Activated CD8-positive, alpha-beta T cell treated with anti-CD3 and anti-CD28 coated beads, Interleukin-2, amount 10 ng/mL, durations not matched to agents 7 days and 5 days (primary cell): Measurements from ENCODE around the gene ANKRD53. TPM values are rescaled to one million over a fixed set of nuclear protein-coding genes. Genes with fewer than 3 reads are reported as not detected.

Experiments used
- ATAC-seq: fragments of 150-1000 bp; cut with Tn5 transposase; one replicate; pipeline ENCODE4 v1.10.0; 2021; ENCODE audit warnings: moderate library complexity
- CTCF ChIA-PET: fragments of 350-600 bp; sonication (Branson Sonifier 250); formaldehyde crosslinking; loops from one replicate; lab custom pipeline; 2021; ENCODE audit warnings: antibody characterized with exemption; lab: Charles Lee
- POLR2A ChIA-PET: fragments of 350-600 bp; sonication (Branson Sonifier 250); formaldehyde crosslinking; loops from one replicate; lab custom pipeline; 2021; ENCODE audit warnings: antibody characterized with exemption; lab: Charles Lee
- DNase-seq: peaks from one replicate; pipeline ENCODE4 v3.0.0-alpha.2; 2020
- H3K27ac Mint-ChIP-seq: one replicate; pipeline ENCODE4 v1.8.0; 2021; ENCODE audit warnings: mild to moderate bottlenecking, mixed read lengths
- H3K27me3 Mint-ChIP-seq: one replicate; pipeline ENCODE4 v1.8.0; 2021; ENCODE audit warnings: low read depth, mixed read lengths
- H3K36me3 Mint-ChIP-seq: one replicate; pipeline ENCODE4 v1.8.0; 2021; ENCODE audit warnings: low read depth, mixed read lengths
- H3K4me1 Mint-ChIP-seq: one replicate; pipeline ENCODE4 v1.8.0; 2021; ENCODE audit warnings: low read depth, mixed read lengths
- H3K4me3 Mint-ChIP-seq: one replicate; pipeline ENCODE4 v1.8.0; 2021; ENCODE audit warnings: mild to moderate bottlenecking, mixed read lengths
- H3K9me3 Mint-ChIP-seq: one replicate; pipeline ENCODE4 v1.8.0; 2022; ENCODE audit warnings: mixed read lengths; ENCODE audit not compliant: insufficient read depth
- total RNA-seq, 2 experiments: library from RNA; stranded (reverse); gene quantifications; one replicate each; pipeline ENCODE4 v1.2.3, GENCODE V29; 2021

ANKRD53 gene
- total RNA-seq, 2 experiments from 2014 or later, result not detected

DNA sequence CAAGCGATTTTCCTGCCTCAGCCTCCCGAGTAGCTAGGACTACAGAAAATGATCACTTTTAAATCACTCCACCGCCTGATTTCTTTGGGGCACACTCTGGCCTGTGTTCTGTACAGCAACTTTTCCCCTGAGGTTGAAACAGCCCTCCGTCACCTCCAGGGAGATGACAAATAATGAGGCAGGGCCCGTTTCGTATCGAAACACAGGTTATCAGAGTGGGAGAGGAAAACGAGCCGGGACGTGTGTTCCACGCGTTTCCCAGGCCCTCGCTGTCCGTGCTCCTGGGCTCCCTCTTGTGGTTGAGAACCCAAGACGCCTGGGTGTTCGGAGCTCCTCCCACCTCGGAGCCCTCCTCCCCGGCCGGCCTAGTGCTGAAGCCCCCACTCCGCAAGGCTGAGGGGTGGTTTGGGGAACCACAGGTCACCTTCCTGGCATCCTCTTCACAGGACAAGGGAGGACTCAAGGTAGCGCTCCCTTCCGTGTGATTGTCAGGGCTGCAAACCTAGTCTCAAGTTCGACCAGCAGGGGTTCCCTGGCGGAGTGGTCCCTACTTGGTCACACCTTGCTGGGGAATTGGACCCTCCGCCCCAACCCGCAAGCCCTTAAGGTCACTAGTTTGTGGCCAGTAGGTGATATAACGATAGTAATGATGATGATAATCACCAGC is 30.0 kb upstream of the ANKRD53 start:
- ChIA-PET CTCF (interaction anchor here (0.6 to 3.9 kb wide), 40 partner anchors 9 to 1265 kb away, joined by 3 to 95 read pairs (median 4); partner anchors contain the start of genes ATP6V1B1 and FIGLA), POLR2A (interaction anchor here (0.9 kb wide), 1 partner anchor 13 kb away, joined by 4 read pairs; no protein-coding TSS in a partner anchor)
- Mint-ChIP-seq H3K4me1 (peaks cover 20% of the 10 kb centered on the region), H3K9me3 (no peaks in the 10 kb centered on the region), H3K36me3 (no peaks in the 10 kb centered on the region), H3K4me3 (peak overlapping the region; percentile 48), H3K27ac (no peak overlapping the region), H3K27me3 (peaks cover 22% of the 10 kb centered on the region)
- DNase-seq (peak; percentile 82), ATAC-seq (peak; percentile 99)

DNA sequence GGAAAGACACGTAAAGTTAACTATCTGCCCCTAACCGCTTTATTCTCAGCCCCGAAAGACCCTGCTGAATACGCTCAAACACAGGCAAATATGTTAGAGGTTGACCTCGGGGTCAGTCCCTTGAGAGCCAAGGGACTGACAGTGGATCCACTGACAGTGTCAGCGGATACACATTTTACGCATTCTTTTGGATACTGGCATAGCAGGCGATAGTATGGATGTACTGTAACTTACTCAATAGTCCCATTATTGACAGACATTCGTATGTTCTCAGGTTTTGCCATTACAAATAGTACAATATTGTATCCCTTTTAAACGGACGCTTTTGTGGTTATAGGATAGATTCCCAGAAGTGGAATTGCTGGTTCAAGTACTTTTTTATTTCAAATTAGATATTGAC is 29.3 kb upstream of the ANKRD53 start:
- Mint-ChIP-seq H3K27me3 (peaks cover 25% of the 10 kb centered on the region), H3K9me3 (no peaks in the 10 kb centered on the region), H3K4me1 (peaks cover 20% of the 10 kb centered on the region), H3K4me3 (no peak overlapping the region), H3K27ac (no peak overlapping the region), H3K36me3 (no peaks in the 10 kb centered on the region)
- ChIA-PET POLR2A (no interaction called here), CTCF (interaction anchor here (0.6 to 3.9 kb wide), 33 partner anchors 10 to 1266 kb away, joined by 3 to 95 read pairs (median 5); partner anchors contain the start of genes ATP6V1B1 and FIGLA)
- ATAC-seq (no peak), DNase-seq (peak; percentile 10)

DNA sequence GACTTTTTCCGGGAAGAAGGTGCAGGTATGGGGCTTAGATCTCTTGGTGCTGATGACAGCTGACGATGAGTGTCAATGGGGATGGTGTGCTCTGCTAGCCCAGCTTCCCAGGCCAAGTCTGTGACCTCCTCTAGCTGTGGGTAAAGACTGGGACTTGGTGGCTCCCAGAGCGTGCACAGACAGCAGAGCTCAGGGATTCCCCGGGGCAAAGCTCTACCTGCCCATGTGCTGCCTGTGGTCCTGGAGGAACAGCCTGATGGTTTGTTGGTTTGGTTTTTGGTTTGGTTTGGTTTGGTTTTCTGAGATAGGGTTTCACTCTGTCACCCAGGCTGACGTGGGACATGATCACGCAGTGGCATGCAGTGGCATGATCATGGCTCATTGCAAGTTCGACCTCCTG is 23.5 kb upstream of the ANKRD53 start:
- ChIA-PET POLR2A (no interaction called here), CTCF (interaction anchor here (1.3 to 2.6 kb wide), 3 partner anchors 9 to 83 kb away, joined by 4 to 11 read pairs (median 6); no protein-coding TSS in a partner anchor)
- Mint-ChIP-seq H3K4me3 (no peak overlapping the region), H3K4me1 (peaks cover 24% of the 10 kb centered on the region), H3K27me3 (peaks cover 27% of the 10 kb centered on the region), H3K36me3 (no peaks in the 10 kb centered on the region), H3K27ac (no peak overlapping the region), H3K9me3 (no peaks in the 10 kb centered on the region)
- ATAC-seq (no peak), DNase-seq (peak; percentile 13)

DNA sequence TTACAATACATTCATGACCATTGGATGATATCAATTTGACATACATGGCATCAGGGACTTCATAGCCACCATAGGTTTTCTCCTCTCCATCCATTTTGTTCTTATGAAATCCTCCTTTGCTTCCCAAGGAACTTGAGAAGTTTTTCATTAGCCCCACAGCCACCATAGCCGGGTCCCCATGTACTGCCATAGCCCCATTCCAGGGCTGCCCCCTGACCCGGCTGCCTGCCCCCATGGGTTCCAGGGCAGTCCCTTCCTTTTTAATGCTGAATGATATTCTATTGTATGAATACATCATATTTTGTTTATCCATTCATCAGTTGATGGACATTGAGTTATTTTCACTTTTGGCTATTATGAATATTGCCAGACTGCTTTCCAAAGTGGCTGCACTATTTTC is 22.3 kb upstream of the ANKRD53 start:
- CTCF ChIA-PET, result no interaction called here
- POLR2A ChIA-PET, result no interaction called here
- H3K27me3 Mint-ChIP-seq, result peaks cover 27% of the 10 kb centered on the region
- ATAC-seq (no peak), DNase-seq (peak; percentile 2)
- no peak overlapping the region for H3K4me3 Mint-ChIP-seq
- no peak overlapping the region for H3K27ac Mint-ChIP-seq
- peaks cover 24% of the 10 kb centered on the region for H3K4me1 Mint-ChIP-seq
- no peaks in the 10 kb centered on the region for H3K36me3 Mint-ChIP-seq
- no peaks in the 10 kb centered on the region for H3K9me3 Mint-ChIP-seq

DNA sequence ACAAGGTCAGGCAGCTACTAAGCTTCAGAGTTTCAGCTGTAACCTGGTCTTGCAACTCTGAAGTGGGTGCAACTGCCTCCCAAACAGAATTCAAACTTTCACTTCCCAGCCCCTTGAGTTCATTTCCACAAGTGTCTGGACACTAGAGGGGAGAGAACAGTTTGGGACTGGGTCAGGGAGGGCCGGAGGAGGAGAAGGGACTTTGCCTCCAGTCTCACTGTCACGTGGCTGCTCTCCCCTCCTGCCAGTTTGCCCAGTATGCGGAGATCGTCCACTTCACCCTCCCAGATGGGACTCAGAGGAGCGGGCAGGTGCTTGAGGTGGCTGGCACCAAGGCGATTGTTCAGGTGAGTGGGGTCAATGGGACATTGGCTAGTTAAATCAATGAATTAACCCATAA is 20.6 kb upstream of the ANKRD53 start:
- POLR2A ChIA-PET, result no interaction called here
- ATAC-seq, result no peak
- CTCF ChIA-PET, result interaction anchor here (1.2 to 1.9 kb wide), 2 partner anchors 9 to 26 kb away, joined by 3 to 4 read pairs; no protein-coding TSS in a partner anchor
- H3K27ac Mint-ChIP-seq, result no peak overlapping the region
- H3K4me3 Mint-ChIP-seq, result no peak overlapping the region
- no peaks in the 10 kb centered on the region for H3K36me3 Mint-ChIP-seq
- peaks cover 24% of the 10 kb centered on the region for H3K4me1 Mint-ChIP-seq
- H3K27me3 Mint-ChIP-seq, result peaks cover 24% of the 10 kb centered on the region
- no peak for DNase-seq
- H3K9me3 Mint-ChIP-seq, result no peaks in the 10 kb centered on the region

DNA sequence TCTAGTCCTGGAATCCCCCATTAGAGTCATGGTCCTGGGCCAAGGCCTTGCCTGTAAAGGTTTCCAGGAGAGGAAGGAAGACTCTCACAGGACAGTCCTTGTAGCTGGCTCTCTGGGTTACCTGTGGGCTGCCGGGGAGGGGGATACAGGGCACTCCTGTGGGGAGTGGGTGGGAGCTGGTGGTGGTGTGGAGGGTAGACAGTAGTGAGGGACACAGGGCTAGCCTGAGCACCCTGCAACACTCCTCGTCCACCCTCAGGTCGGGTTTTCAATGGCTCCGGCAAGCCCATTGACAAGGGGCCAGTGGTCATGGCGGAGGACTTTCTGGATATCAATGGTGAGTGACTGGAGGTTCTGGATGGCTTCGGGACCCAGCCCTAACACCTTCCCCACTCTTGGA is 19.7 kb upstream of the ANKRD53 start:
- H3K9me3 Mint-ChIP-seq, result no peaks in the 10 kb centered on the region
- CTCF ChIA-PET, result interaction anchor here (1.9 kb wide), 1 partner anchor 25 kb away, joined by 4 read pairs; no protein-coding TSS in a partner anchor
- DNase-seq (peak; percentile 13), ATAC-seq (no peak)
- peaks cover 31% of the 10 kb centered on the region for H3K27me3 Mint-ChIP-seq
- H3K4me1 Mint-ChIP-seq, result peaks cover 24% of the 10 kb centered on the region
- peak overlapping the region; percentile 43 for H3K27ac Mint-ChIP-seq
- no peaks in the 10 kb centered on the region for H3K36me3 Mint-ChIP-seq
- POLR2A ChIA-PET, result no interaction called here
- H3K4me3 Mint-ChIP-seq, result no peak overlapping the region

DNA sequence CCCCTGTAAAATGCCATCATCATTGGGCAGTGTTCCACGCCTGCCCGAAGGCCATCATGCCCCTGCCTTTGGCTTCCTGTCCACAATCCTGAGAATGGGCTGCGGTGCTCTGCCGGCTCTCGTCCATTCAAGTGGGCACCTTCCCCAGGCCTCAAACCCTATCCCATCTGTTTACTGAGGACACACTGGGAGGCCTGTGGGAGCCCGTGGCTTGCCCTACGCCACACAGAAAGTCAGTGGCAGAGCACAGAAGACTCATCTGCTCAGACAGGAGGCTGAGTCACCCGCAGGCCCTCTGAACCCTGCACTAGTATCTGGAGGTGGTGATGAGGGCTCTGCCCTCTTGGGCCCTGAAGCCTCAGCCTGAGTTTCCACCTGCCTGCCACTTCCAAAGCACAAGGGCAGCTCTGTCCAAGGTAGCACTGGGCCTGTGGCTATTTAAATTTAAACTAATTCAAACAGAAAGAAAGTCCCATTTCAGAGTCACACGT is 19.1 kb upstream of the ANKRD53 start:
- no peak for ATAC-seq
- DNase-seq, result peak; percentile 19
- no peaks in the 10 kb centered on the region for H3K36me3 Mint-ChIP-seq
- ChIA-PET POLR2A (no interaction called here), CTCF (interaction anchor here (1.0 to 1.4 kb wide), 2 partner anchors 11 to 13 kb away, joined by 4 to 5 read pairs; no protein-coding TSS in a partner anchor)
- H3K27me3 Mint-ChIP-seq, result peaks cover 32% of the 10 kb centered on the region
- H3K4me1 Mint-ChIP-seq, result peaks cover 24% of the 10 kb centered on the region
- H3K4me3 Mint-ChIP-seq, result no peak overlapping the region
- H3K27ac Mint-ChIP-seq, result no peak overlapping the region
- H3K9me3 Mint-ChIP-seq, result no peaks in the 10 kb centered on the region

DNA sequence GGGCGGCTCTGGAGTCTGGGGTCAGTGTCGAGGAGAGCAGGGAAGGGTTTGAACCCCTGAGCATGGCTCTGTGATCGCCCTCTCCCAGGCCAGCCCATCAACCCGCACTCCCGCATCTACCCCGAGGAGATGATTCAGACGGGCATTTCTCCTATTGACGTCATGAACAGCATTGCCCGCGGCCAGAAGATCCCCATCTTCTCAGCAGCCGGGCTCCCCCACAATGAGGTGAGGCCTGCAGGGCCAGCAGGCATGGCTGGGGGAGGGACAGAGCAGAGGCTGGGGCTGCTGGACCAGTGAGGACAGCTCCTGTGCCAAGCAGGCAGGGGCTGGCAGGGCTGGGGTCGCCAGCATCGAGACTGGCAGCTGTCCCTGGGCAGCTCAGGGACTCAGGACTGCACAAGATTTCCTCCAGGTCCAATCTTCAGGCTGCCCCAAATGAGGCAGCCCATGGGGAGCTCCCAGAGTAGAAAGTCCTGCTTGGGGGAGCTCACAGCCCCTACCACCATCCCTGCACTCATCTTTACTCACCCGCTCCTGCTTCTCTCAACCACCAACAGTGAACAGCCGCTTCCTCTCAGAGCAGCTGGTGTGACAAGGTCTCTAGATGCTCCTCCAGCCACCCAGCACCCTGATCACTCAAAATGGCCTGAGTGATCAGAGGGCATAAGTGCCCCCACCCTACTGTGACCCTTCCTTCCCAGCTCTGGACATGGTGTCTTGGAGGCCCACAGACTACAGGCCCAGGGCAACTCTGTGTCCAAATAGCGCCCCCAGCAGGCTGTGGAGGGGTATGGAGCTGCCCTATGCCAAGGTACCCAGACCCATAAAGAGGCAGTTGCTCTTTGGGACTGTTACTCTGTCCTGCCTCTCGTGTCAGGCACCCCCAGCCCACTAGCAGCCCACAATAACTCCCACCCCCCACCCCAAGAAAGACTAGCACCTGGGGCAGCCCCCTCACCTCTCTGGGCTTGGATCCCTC is 18.3 kb upstream of the ANKRD53 start:
- ChIA-PET POLR2A (no interaction called here), CTCF (interaction anchor here (0.6 to 1.4 kb wide), 6 partner anchors 12 to 41 kb away, joined by 3 to 5 read pairs (median 4); no protein-coding TSS in a partner anchor)
- peaks cover 27% of the 10 kb centered on the region for H3K27me3 Mint-ChIP-seq
- H3K36me3 Mint-ChIP-seq, result no peaks in the 10 kb centered on the region
- no peak overlapping the region for H3K4me3 Mint-ChIP-seq
- DNase-seq (peak; percentile 26), ATAC-seq (no peak)
- H3K4me1 Mint-ChIP-seq, result peaks cover 26% of the 10 kb centered on the region
- no peaks in the 10 kb centered on the region for H3K9me3 Mint-ChIP-seq
- H3K27ac Mint-ChIP-seq, result no peak overlapping the region

DNA sequence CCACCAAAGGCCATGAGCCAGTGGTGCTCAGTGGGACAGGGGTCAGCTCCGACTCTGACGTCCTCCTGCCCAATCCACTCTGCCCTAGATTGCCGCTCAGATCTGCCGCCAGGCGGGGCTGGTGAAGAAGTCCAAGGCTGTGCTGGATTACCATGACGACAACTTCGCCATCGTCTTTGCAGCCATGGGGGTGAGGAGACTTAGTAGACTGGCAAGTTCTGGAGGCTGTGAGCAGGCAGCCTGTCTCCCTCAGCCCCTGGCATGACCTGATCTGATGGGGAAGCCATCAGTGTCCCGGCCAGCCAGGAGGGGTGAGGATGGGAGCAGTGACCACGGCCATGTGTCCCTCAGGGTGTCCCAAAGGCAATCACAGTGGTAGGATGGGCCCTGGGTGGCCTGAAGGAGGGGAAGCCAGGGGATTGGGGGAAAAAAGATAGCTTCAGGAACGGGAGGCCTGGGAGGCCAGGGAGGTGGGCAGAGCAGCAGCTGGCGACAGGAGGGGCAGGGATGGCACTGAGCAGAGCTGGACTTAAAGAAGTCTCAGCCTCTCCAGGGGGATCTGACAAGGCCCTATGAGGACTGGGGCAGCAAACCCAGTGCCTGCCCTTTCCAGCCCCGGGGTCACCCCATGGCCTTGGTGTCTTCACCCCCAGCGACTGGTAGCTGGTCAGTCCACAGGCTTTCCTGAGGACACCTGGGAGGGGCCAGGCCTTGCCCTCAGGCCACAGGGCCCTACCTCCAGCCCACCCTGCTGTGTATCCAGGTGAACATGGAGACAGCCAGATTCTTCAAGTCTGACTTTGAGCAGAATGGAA is 17.4 kb upstream of the ANKRD53 start:
- ATAC-seq (no peak), DNase-seq (peak; percentile 20)

DNA sequence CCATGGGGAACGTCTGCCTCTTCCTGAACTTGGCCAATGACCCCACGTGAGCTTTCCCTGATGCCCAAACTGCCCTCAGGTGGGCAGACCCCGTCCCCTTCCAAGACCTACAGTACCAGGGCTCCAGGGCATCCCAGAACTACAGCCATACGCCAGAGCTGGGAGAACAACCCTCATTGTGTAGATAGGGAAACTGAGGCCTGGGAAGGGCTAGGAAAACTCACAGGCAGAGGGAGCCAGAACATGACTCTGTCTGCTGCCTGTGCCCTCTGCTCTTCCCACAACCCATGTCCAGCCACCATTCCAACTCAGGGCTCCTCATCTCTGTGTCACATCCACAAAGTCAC is 16.8 kb upstream of the ANKRD53 start:
- POLR2A ChIA-PET, result interaction anchor here (0.9 kb wide), 1 partner anchor 13 kb away, joined by 4 read pairs; no protein-coding TSS in a partner anchor
- DNase-seq, result no peak
- Mint-ChIP-seq H3K9me3 (no peaks in the 10 kb centered on the region), H3K36me3 (no peaks in the 10 kb centered on the region), H3K4me3 (no peak overlapping the region), H3K27ac (no peak overlapping the region), H3K4me1 (peaks cover 25% of the 10 kb centered on the region), H3K27me3 (peaks cover 17% of the 10 kb centered on the region)
- ATAC-seq, result no peak
- CTCF ChIA-PET, result interaction anchor here (0.8 to 2.3 kb wide), 5 partner anchors 12 to 99 kb away, joined by 3 to 6 read pairs (median 4); no protein-coding TSS in a partner anchor

More for the DNA sequence above, 17.4 kb upstream of the ANKRD53 start:
- CTCF ChIA-PET, result interaction anchor here (0.8 to 2.3 kb wide), 7 partner anchors 12 to 98 kb away, joined by 3 to 6 read pairs (median 4); no protein-coding TSS in a partner anchor
- Mint-ChIP-seq H3K4me3 (no peak overlapping the region), H3K36me3 (no peaks in the 10 kb centered on the region), H3K9me3 (no peaks in the 10 kb centered on the region), H3K27me3 (peaks cover 21% of the 10 kb centered on the region), H3K27ac (no peak overlapping the region), H3K4me1 (peaks cover 25% of the 10 kb centered on the region)
- POLR2A ChIA-PET, result interaction anchor here (0.9 kb wide), 1 partner anchor 13 kb away, joined by 4 read pairs; no protein-coding TSS in a partner anchor
